Measurements from ENCODE around the gene UAP1L1.
"Not testable (repeated sequence)": the region's sequence is repeated elsewhere in the genome, so short reads cannot be mapped to it uniquely, and the experiment has no call there.

UAP1L1 gene, protein sequence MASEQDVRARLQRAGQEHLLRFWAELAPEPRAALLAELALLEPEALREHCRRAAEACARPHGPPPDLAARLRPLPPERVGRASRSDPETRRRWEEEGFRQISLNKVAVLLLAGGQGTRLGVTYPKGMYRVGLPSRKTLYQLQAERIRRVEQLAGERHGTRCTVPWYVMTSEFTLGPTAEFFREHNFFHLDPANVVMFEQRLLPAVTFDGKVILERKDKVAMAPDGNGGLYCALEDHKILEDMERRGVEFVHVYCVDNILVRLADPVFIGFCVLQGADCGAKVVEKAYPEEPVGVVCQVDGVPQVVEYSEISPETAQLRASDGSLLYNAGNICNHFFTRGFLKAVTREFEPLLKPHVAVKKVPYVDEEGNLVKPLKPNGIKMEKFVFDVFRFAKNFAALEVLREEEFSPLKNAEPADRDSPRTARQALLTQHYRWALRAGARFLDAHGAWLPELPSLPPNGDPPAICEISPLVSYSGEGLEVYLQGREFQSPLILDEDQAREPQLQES

DNA sequence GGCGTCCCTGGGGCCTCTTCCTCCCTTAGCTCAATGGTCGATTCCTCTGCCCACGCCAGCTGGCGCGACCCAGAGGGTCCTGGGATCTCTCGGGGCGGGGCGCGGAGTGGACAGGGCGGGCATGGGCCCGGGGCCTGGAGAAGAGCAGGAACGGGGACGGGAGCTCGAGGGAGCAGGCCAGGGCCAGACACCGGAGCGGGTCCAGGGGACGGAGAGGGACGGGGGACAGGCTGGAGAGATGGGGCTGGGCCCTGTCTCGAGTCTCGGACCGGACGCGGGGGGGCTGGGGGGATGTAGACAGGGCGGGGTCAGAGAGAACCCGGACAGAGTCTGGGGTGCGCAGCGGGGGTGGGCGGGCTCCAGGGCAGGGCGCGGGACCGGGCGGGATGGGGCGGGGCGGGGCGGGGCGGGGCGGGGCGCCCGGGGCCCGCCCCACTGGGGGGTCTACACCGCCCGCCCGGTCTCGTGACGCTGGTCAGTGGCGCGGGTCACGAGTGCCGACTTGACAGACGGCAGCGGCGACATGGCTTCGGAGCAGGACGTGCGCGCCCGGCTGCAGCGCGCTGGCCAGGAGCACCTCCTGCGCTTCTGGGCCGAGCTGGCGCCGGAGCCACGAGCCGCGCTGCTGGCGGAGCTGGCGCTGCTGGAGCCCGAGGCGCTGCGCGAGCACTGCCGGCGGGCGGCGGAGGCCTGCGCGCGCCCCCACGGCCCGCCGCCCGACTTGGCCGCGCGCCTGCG lies at the start of gene UAP1L1:
TSS of gene UAP1L1 (plus strand) at position 508 of the 738 bp plus-strand sequence. CDS start at position 524, 16 bp downstream.
- ATAC-seq = peak; percentile 80
- peak; percentile 58 to 84 for DNase-seq (ENCODE audit: low spot score in 2 of 2)
- Mint-ChIP-seq H3K36me3 (peaks cover 39% of the 10 kb centered on the region), H3K4me1 (peaks cover 1% of the 10 kb centered on the region), H3K27ac (peak within 1 kb of the TSS; percentile 37), H3K9me3 (no peaks in the 10 kb centered on the region), H3K4me3 (peak within 1 kb of the TSS; percentile 66)

DNA sequence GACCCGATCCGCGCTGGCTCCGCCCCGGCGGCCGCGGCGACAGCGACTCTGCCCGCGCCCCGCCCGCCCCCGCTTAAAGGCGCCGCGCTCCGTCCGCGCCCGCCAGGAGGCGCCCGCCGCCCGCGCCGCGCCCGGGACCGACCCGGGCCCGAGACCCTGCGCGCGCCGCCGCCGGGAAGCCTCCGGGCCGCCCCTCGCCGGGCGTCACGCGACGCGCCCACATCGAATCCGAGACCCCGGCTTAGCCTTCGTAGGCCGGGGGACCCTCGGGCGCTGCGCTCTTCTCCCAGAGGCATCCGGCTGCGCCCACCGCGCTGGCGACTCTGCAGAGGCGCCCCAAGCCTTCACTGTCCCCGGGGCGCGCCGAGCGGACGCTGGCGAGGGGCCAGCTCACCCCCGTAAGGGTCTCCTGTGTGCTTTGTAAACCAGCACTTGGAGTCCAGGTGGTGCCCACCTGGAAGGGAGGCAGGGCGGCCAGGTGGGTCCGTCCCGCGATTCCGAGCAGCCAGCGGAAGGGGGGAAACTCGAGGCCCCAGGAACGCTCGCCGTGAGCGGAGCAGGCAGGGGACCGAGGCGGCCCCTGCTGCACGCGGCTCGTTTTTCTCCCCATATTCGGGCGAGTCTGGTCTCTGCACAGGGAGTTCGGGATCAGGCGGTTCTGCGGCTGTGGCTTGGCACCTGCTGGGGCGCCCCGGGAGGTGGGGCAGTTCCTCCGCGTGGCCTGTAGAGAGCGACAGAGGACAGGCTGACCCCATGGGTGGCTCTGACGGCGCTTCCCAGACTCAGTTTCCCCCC lies 48.9 kb upstream of the UAP1L1 start:
- ATAC-seq = peak; percentile 57
- Mint-ChIP-seq H3K36me3 (peaks cover 6% of the 10 kb centered on the region), H3K9me3 (no peaks in the 10 kb centered on the region), H3K4me3 (peak overlapping the region; percentile 82), H3K27ac (no peak overlapping the region), H3K4me1 (peaks cover 61% of the 10 kb centered on the region)
- DNase-seq (ENCODE audit: low spot score in 2 of 2) = peak; percentile 71 to 85

DNA sequence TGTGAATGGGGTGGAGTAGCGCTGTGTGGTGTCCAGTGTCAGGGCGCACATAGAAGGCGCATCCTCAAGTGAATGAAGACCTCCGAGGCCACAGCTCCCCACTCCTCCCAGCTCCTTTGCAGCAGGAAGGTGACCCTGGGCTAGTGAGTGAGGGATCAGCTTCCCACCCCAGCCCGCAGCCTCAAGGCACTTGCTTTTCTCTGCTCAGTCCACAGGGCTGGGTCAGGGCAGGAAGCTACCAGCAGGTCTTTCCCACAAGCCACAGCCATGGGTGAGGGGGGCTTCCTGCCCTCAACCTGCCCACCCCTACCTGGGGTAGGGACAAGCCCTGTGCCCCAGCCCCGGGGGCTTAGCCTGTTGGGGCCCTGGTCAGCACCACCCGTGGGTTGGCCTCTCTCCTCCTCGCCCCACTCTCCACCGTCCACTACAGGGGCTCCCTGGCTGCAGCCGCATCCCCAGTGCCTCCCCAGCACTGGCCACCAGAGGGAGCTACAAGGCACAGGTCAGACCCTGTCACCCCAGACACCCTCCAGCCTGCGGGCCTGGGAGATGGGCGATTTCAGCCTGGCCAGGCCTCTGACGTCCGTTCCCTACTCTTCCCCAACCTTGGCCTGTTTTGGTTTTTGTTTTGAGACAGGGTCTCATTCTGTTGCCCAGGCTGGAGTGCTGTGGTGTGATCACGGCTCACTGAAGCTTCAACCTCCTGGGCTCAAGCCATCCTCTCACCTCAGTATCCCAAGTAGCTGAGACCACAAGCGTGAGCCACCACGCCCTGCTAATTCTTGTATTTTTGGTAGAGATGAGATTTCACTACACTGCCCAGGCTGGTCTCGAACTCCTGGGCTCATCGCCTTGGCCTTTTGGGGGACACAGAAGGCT lies 48.0 kb upstream of the UAP1L1 start:
- Mint-ChIP-seq H3K4me3 (peak overlapping the region; percentile 82), H3K27ac (no peak overlapping the region), H3K9me3 (no peaks in the 10 kb centered on the region), H3K4me1 (peaks cover 62% of the 10 kb centered on the region), H3K36me3 (peaks cover 6% of the 10 kb centered on the region)
- DNase-seq (ENCODE audit: low spot score in 2 of 2) (peak; percentile 90 to 96), ATAC-seq (peak; percentile 59)

DNA sequence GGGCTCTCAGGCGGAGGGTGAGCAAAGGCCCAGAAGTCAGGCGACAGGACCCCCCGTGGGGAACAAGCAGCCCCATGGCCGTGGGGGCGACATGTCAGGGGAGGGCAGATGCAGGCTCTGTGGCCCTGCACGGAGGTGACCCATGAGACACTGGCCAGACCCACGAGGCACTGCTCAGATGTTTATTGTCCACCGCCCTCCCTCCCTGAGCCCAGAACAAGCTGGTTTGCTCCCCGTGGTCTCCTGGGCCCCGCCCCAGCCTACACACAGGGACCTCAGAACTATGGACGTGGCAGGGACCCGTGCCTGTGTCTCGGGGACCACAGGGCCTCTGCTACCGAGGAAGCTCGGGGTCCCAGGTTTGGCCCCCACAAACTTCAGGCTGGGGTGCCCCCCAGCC lies 47.3 kb upstream of the UAP1L1 start:
- no peak for ATAC-seq
- Mint-ChIP-seq H3K9me3 (no peaks in the 10 kb centered on the region), H3K27ac (peak overlapping the region; percentile 89), H3K4me3 (peak overlapping the region; percentile 82), H3K4me1 (peaks cover 69% of the 10 kb centered on the region), H3K36me3 (peaks cover 12% of the 10 kb centered on the region)
- peak in 1 of 2 donors; percentile 73 for DNase-seq (ENCODE audit: low spot score in 2 of 2)

DNA sequence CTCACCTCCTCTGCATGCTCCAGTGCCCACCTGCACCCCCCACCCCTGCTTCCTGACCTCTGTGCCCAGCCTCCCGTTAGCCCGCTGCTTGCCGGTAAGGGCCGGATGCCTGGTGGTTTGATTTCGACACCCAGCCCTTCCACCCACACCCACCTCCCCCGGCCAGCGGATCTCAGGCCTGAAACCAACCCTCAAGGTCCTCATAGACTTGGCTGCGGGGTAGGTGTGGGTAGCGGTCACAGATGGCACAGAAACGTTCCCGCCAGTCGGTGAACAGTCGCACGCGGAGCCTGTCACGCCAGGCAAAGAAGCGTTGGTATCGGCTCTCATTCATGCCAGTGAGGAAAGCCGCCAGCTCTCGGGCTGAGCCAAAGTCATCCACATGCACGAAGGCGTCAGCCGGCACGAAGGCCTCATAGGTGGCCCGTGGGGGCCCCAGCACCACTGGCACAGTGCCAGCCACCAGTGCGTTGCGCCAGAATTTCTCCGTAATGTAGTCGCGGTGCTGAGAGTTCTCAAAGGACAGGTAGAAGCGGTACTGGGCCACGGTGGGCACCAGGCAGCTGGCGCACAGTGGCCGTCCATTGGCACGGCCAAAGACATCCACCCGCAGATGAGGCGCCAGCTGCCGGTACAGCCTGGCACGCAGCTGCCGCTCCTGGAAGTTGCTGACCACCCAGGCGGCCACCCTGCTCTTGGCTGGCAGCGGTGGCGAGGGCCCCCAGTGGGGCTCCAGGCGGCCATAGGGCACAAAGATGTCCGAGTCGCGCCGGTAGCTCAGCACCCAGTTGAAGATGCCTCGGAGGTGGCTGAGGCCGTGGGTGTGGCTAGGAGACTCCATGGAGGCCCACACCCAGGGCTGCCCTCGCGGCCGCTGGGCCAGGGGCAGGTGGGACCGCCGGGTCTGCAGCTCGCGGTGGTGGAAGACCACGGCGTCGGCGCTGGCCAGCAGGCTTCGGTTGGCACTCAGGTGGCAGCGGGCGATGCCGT lies 46.5 kb upstream of the UAP1L1 start:
- ATAC-seq (peak; percentile 5), DNase-seq (ENCODE audit: low spot score in 2 of 2) (peak; percentile 60 to 88)
- Mint-ChIP-seq H3K9me3 (no peaks in the 10 kb centered on the region), H3K36me3 (peaks cover 16% of the 10 kb centered on the region), H3K27ac (peak overlapping the region; percentile 89), H3K4me1 (peaks cover 73% of the 10 kb centered on the region), H3K4me3 (peak overlapping the region; percentile 82)

DNA sequence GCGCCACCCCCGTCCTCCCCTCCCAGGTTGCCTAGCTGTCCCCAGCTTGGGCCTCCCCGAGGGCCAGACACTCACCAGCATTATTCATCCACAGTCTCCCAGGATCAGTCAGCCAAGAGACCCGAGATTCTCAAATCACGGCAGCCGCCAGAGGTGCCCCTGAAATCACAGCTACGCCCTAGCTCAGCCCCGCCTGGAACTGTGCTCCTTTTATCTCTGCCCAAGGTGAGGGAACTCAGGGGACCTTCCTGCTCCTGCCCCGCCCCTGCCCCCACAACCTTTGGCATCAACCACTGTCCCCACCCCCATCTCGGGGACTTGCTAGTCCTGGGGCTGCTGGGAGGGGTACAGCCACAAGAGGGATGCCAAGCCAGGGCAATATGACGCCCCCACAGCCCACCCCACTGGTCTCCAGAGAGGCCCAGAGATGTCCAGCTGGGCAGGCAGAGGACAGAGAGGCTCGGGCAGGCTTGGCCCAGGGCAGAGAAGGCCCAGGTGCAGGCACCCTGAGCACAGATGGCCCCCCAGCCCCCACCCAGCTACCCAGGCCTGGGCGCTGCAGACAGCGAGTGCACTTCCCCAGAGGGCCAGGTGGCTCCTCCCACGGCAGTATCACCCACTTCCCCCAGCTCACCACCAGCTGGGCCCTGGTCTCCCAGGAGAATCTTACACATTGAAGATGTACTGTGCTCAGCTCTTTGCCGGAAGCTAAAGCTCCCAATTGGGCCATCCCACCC lies 45.2 kb upstream of the UAP1L1 start, which contains the start of gene FUT7:
TSS of gene FUT7 (minus strand) at position 185 of the 737 bp plus-strand sequence. CDS start at position 88, 97 bp downstream.
- DNase-seq (ENCODE audit: low spot score in 2 of 2) = peak in 1 of 2 donors; percentile 31

DNA sequence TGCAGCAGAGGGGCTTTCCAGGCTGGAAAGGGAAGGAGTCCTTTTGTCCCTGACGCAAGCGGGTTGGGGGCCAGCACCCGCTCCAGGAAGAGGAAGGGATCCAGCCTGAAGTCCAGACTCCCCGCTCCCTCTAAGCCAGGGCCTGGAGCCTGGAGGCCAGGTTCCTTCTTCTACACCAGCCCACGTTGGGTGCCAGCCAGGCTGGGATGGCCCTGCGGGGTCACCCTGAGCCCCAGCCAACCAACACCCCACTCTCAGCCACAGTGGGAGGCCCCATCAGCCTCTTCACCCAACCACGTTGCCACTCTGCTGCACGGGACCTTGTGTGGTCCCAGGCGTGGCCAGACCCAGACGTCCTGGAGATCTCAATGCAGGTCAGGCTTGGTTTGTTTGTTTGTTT lies 44.5 kb upstream of the UAP1L1 start:
- peak overlapping the region; percentile 82 for H3K4me3 Mint-ChIP-seq
- H3K4me1 Mint-ChIP-seq = peaks cover 57% of the 10 kb centered on the region
- ATAC-seq (no peak), DNase-seq (ENCODE audit: low spot score in 2 of 2) (no peak)
- H3K36me3 Mint-ChIP-seq = peaks cover 22% of the 10 kb centered on the region
- no peaks in the 10 kb centered on the region for H3K9me3 Mint-ChIP-seq
- no peak overlapping the region for H3K27ac Mint-ChIP-seq

More for the DNA sequence above, 45.2 kb upstream of the UAP1L1 start, which contains the start of gene FUT7:
- Mint-ChIP-seq H3K4me3 (peak within 1 kb of the TSS; percentile 82), H3K27ac (peak within 1 kb of the TSS; percentile 89), H3K36me3 (peaks cover 16% of the 10 kb centered on the region), H3K4me1 (peaks cover 61% of the 10 kb centered on the region), H3K9me3 (no peaks in the 10 kb centered on the region)
- peak; percentile 44 for ATAC-seq

DNA sequence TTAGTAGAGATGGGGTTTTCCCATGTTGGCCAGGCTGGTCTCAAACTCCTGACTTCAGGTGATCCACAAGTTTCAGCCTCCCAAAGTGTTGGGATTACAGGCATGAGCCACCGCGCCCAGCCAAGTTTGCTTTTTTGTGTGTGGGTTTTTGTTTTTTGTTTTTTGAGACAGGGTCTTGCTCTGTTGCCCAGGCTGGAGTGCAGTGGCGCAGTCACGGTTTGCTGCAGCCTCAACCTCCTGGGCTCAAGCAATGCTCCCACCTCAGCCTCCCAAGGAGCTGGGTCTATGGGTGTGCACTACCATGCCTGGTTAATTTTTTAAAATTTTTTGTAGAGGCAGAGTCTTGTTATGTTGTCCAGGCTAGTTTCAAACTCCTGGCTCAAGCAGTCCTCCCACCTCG lies 43.8 kb upstream of the UAP1L1 start:
- H3K27ac Mint-ChIP-seq; ATAC-seq; H3K9me3 Mint-ChIP-seq; DNase-seq (ENCODE audit: low spot score in 2 of 2): not testable (repeated sequence)
- peaks cover 57% of the 10 kb centered on the region for H3K4me1 Mint-ChIP-seq
- peak overlapping the region; percentile 82 for H3K4me3 Mint-ChIP-seq
- peaks cover 28% of the 10 kb centered on the region for H3K36me3 Mint-ChIP-seq

DNA sequence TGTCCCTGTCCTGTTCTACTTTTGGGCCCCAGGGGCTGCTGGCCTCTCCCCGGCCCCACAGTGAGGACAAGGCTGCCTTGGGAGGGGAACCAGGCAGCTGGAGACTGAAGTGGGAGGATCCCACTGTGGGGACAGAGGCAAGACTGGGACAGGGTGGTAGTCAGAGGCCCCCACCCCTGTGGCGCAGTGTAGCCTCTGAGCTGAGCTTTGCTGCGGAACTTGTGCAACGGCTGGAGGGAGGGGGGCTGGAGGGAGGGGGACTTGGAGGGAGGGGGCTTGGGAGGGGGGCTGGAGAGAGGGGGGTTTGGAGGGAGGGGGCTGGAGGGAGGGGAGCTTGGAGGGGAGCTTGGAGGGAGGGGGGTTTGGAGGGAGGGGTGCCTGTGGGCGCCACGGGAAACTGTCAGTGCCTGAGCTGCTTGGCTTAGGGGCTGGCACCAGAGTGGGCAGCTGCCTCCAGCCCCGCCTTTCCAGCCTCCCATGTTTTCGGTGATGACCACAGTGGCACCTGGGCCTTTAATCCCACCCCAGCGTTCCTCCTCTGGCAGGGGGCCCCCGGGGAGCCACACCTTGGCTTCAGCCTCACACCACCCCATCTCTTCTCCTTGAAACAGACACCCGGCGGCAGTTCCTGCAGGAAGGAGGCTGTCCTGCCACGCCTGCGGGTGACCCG lies 43.1 kb upstream of the UAP1L1 start:
- H3K4me1 Mint-ChIP-seq = peaks cover 51% of the 10 kb centered on the region
- peak overlapping the region; percentile 84 for H3K27ac Mint-ChIP-seq
- DNase-seq (ENCODE audit: low spot score in 2 of 2) (no peak), ATAC-seq (no peak)
- H3K36me3 Mint-ChIP-seq = peaks cover 34% of the 10 kb centered on the region
- H3K4me3 Mint-ChIP-seq = peak overlapping the region; percentile 82
- no peaks in the 10 kb centered on the region for H3K9me3 Mint-ChIP-seq

DNA sequence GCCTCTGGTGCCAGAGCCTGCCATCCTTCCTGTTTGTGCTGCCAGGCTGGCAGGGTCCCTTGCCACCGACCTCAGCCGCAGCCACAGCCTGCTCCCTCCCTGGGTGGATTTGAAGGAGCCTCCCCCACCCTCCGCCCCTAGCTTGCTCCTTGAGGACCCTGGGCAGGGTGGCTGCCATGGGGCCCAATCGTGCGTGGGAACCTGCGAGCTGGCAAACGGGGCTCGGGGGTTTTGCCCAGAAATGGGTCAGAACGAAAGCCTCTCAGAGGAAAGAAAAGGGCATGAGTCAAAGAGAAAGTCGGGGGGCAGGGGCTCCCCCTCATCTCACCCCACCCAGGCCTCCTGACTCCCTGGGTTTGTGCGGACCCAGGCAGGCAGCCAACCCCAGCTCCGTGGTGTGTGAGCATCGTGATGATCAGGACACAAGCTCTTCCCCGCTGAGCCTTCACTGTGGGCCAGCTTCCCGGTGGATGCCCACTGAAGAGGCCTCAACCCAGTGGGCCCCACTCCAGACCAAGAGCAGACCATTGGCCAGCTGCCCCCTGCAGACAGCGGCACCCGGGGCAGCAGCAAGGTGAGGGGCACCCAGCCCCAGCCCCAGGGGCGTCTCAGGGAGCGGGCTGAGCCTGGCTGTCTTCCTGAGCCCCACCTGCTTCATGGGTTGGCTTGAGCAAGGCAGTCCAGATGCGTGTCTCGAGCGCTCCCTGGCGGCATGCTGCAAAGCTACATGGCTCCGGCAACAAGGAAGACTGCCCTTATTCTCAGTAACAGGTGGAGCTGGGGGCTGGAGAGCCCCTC lies 42.4 kb upstream of the UAP1L1 start:
- DNase-seq (ENCODE audit: low spot score in 2 of 2) (peak; percentile 90 to 93), ATAC-seq (peak; percentile 79)
- Mint-ChIP-seq H3K36me3 (peaks cover 28% of the 10 kb centered on the region), H3K4me3 (peak overlapping the region; percentile 82), H3K27ac (peak overlapping the region; percentile 84), H3K9me3 (no peaks in the 10 kb centered on the region), H3K4me1 (peaks cover 44% of the 10 kb centered on the region)

DNA sequence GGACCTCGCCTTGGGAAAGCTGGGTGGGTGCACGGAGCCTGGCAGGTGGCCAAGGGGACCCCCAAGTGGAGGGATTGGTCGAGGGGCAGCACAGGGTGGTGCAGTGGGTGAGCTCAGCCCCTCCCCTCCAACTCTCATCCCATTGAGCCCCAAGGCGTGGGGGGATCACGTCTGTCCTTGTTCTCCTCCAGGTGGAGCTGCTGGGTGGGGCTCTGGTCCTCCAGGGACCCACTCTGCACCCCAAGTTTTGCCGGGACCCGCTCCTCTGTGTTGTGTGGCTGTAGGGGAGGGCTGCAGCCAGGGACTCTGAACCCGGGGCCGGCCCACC lies 41.8 kb upstream of the UAP1L1 start:
- peak overlapping the region; percentile 84 for H3K27ac Mint-ChIP-seq
- H3K4me3 Mint-ChIP-seq = peak overlapping the region; percentile 82

DNA sequence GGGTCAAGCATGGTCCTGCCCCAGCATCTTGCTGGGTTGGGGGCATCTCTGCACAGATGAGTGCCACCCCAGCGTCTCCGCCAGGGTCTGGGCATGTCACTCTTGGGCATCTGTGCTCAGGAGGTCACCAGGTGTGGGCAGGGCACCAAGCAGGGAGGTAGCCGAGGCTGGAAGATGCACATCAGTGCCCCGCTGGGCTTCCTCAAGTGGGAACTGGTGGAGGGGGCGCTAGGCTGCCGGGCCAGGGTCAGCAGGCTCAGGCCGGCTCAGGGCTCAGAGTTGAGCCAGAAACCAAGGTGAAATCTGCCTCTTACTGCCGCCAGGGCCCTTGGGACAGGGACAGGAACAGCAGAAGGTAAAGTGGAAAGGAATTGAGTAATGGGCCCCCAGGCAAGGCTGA lies 41.4 kb upstream of the UAP1L1 start:
- H3K4me1 Mint-ChIP-seq = peaks cover 35% of the 10 kb centered on the region
- ATAC-seq = no peak
- DNase-seq (ENCODE audit: low spot score in 2 of 2) = no peak
- no peak overlapping the region for H3K27ac Mint-ChIP-seq
- peak overlapping the region; percentile 82 for H3K4me3 Mint-ChIP-seq
- peaks cover 28% of the 10 kb centered on the region for H3K36me3 Mint-ChIP-seq
- no peaks in the 10 kb centered on the region for H3K9me3 Mint-ChIP-seq

More for the DNA sequence above, 41.8 kb upstream of the UAP1L1 start:
- Mint-ChIP-seq H3K36me3 (peaks cover 28% of the 10 kb centered on the region), H3K4me1 (peaks cover 40% of the 10 kb centered on the region), H3K9me3 (no peaks in the 10 kb centered on the region)
- DNase-seq (ENCODE audit: low spot score in 2 of 2) (no peak), ATAC-seq (no peak)
